ENCODE measurements around the gene CCDC86. TPM values are rescaled to one million over a fixed set of nuclear protein-coding genes. Genes with fewer than 3 reads are reported as not detected.

Gene CCDC86
- total RNA-seq, 1 donor, result 12.0 TPM

GRCh38 chr11:60852982-60853950 is 11.4 kb downstream of the CCDC86 start:
- no peak for TF ChIP-seq CTCF (IDR thresholded peaks at IDR 0.05; ENCODE audit: insufficient read depth, low read length)
- no peak for DNase-seq (ENCODE audit: low read depth)
- H3K4me3 ChIP-seq (ENCODE audit: low read depth, low read length), result no peak overlapping the region

- DNase-seq (ENCODE audit: low read depth), result no peak
- no peak overlapping the region for H3K4me3 ChIP-seq (ENCODE audit: low read depth, low read length)
- TF ChIP-seq CTCF (IDR thresholded peaks at IDR 0.05; ENCODE audit: insufficient read depth, low read length), result no peak
Observed at GRCh38 chr11:60854140-60854846, 12.4 kb downstream of the CCDC86 start.

GRCh38 chr11:60854847-60855725 is 13.2 kb downstream of the CCDC86 start:
- DNase-seq (ENCODE audit: low read depth), result peak; percentile 12
- no peak for TF ChIP-seq CTCF (IDR thresholded peaks at IDR 0.05; ENCODE audit: insufficient read depth, low read length)
- no peak overlapping the region for H3K4me3 ChIP-seq (ENCODE audit: low read depth, low read length)

GRCh38 chr11:60855726-60856633 is 14.1 kb downstream of the CCDC86 start, which contains the start of gene PTGDR2:
Gene PTGDR2 (minus strand): TSS chr11:60855950. CDS start chr11:60853722, 2,228 bp downstream.
- TF ChIP-seq CTCF (IDR thresholded peaks at IDR 0.05; ENCODE audit: insufficient read depth, low read length), result no peak
- H3K4me3 ChIP-seq (ENCODE audit: low read depth, low read length), result no peak within 1 kb of the TSS
- no peak for DNase-seq (ENCODE audit: low read depth)

- no peak for TF ChIP-seq CTCF (IDR thresholded peaks at IDR 0.05; ENCODE audit: insufficient read depth, low read length)
- DNase-seq (ENCODE audit: low read depth), result peak; percentile 16
- no peak overlapping the region for H3K4me3 ChIP-seq (ENCODE audit: low read depth, low read length)
Observed at GRCh38 chr11:60857378-60858232, 15.7 kb downstream of the CCDC86 start.

Measured in fibroblast of the aortic adventitia (primary cell).